H1 (cell line): ENCODE measurements around the gene PCDH7. TPM values are rescaled to one million over a fixed set of nuclear protein-coding genes. Genes with fewer than 3 reads are reported as not detected.

Source experiments
- CTCF ChIA-PET: fragments of 300-600 bp; sonication (Branson Sonifier 250); formaldehyde crosslinking; loops from one replicate; lab custom pipeline; 2021; ENCODE audit not compliant: partially characterized antibody; lab: Charles Lee
- POLR2A ChIA-PET: fragments of 300-600 bp; sonication (Branson Sonifier 250); formaldehyde crosslinking; loops from one replicate; lab custom pipeline; 2021; ENCODE audit warnings: inconsistent platforms; ENCODE audit not compliant: partially characterized antibody; lab: Charles Lee
- DNase-seq, 2 experiments: peaks; one replicate each; pipeline versions ENCODE4 v3.0.0 to v3.0.0-alpha.2; 2010 to 2022; ENCODE audit warnings: low spot score in 2 of 2, low read depth in 1 of 2, mixed read lengths in 1 of 2
- FAIRE-seq: peaks from 2 replicates; lab custom pipeline; 2011; peaks lifted over from hg19 to GRCh38; lab: Jason Lieb, UNC
- H2AFZ ChIP-seq: 2 replicates; pipeline ENCODE4 v1.8.1; 2012; ENCODE audit warnings: low read length, inconsistent platforms
- H2AK5ac ChIP-seq: 2 replicates; pipeline ENCODE4 v1.6.1; 2013; ENCODE audit warnings: low read depth, low read length
- H2BK120ac ChIP-seq: replicated peaks from 2 replicates; pipeline ENCODE3; 2013; ENCODE audit warnings: low read depth, low read length, inconsistent platforms
- H2BK12ac ChIP-seq: 2 replicates; pipeline ENCODE4 v1.6.1; 2013; ENCODE audit warnings: low read depth, low read length
- H2BK15ac ChIP-seq: 2 replicates; pipeline ENCODE4 v1.6.1; 2013; ENCODE audit warnings: low read length
- H2BK20ac ChIP-seq: 2 replicates; pipeline ENCODE4 v1.6.1; 2013; ENCODE audit warnings: low read length
- H2BK5ac ChIP-seq: 2 replicates; pipeline ENCODE4 v1.6.1; 2013; ENCODE audit warnings: low read depth, low read length
- H3K14ac ChIP-seq: 2 replicates; pipeline ENCODE4 v1.6.1; 2013; ENCODE audit warnings: inconsistent platforms; ENCODE audit not compliant: insufficient read length
- H3K18ac ChIP-seq: 2 replicates; pipeline ENCODE4 v1.6.1; 2013; ENCODE audit warnings: low read length; ENCODE audit errors: extremely low read depth
- H3K23ac ChIP-seq: 2 replicates; pipeline ENCODE4 v1.6.1; 2013; ENCODE audit warnings: inconsistent platforms; ENCODE audit not compliant: insufficient read length
- H3K23me2 ChIP-seq: 2 replicates; pipeline ENCODE4 v1.6.1; 2013; ENCODE audit warnings: low read depth, low read length
- H3K27ac ChIP-seq: 2 replicates; pipeline ENCODE4 v1.6.1; 2011; ENCODE audit warnings: low read depth, low read length, inconsistent platforms
- H3K27me3 ChIP-seq, 4 experiments: replicated peaks in 1 of 4; 1 replicate in 1 of 4; 2 replicates in 3 of 4; pipeline versions ENCODE4 v1.6.1 to v1.8.1; 2011 to 2013; ENCODE audit warnings: low read length in 3 of 4, mild to moderate bottlenecking in 3 of 4, inconsistent platforms in 2 of 4, mixed read lengths in 2 of 4, moderate library complexity in 1 of 4; ENCODE audit not compliant: control insufficient read depth in 3 of 4, insufficient read depth in 3 of 4; ENCODE audit errors: extremely low read depth in 1 of 4
- H3K36me3 ChIP-seq, 4 experiments: 2 replicates each; pipeline versions ENCODE4 v1.6.1 to v1.8.1; 2011 to 2013; ENCODE audit warnings: mild to moderate bottlenecking in 4 of 4, low read length in 3 of 4, moderate library complexity in 2 of 4, control low read depth in 1 of 4, inconsistent platforms in 1 of 4; ENCODE audit not compliant: insufficient read depth in 4 of 4, control insufficient read depth in 2 of 4
- H3K4ac ChIP-seq: replicated peaks from 2 replicates; pipeline ENCODE3; 2013; ENCODE audit warnings: low read length, low read depth, mixed read lengths, inconsistent platforms; ENCODE audit not compliant: insufficient read length
- H3K4me1 ChIP-seq, 4 experiments: replicated peaks in 1 of 4; 1 replicate in 1 of 4; 2 replicates in 3 of 4; pipeline versions ENCODE4 v1.6.1 to v1.8.1; 2011 to 2013; ENCODE audit warnings: low read length in 3 of 4, inconsistent platforms in 2 of 4, mixed read lengths in 1 of 4; ENCODE audit not compliant: insufficient read depth in 4 of 4, control insufficient read depth in 3 of 4
- H3K4me2 ChIP-seq, 2 experiments: 2 replicates each; pipeline versions ENCODE4 v1.6.1 to v1.8.1; 2011 to 2013; ENCODE audit warnings: low read depth in 2 of 2, low read length in 2 of 2, control low read depth in 1 of 2, inconsistent platforms in 1 of 2, mild to moderate bottlenecking in 1 of 2; ENCODE audit not compliant: insufficient read depth in 1 of 2
- H3K4me3 ChIP-seq, 4 experiments: fragments of 200-600, 300-600 bp in 1 of 4; sonication (generic), shearing (Covaris generic), sonication (Bioruptor Twin) in 1 of 4; 2 replicates each; pipeline versions ENCODE4 v1.5.1 to v1.8.1; 2011 to 2016; ENCODE audit warnings: low read length in 4 of 4, low read depth in 3 of 4, control low read depth in 2 of 4, inconsistent platforms in 2 of 4, mild to moderate bottlenecking in 2 of 4, mixed read lengths in 1 of 4, moderate library complexity in 1 of 4; ENCODE audit not compliant: insufficient read depth in 2 of 4; ENCODE audit errors: extremely low read depth in 1 of 4
- H3K56ac ChIP-seq: replicated peaks from 2 replicates; pipeline ENCODE3; 2013; ENCODE audit warnings: low read depth, mild to moderate bottlenecking, mixed read lengths, low read length, inconsistent platforms; ENCODE audit not compliant: insufficient read length
- H3K79me1 ChIP-seq: 2 replicates; pipeline ENCODE4 v1.6.1; 2013; ENCODE audit warnings: low read depth, low read length, control low read depth
- H3K79me2 ChIP-seq, 2 experiments: 2 replicates each; pipeline versions ENCODE4 v1.6.1 to v1.8.1; 2012 to 2013; ENCODE audit warnings: low read length in 2 of 2, mild to moderate bottlenecking in 2 of 2, inconsistent platforms in 1 of 2; ENCODE audit not compliant: insufficient read depth in 2 of 2, control insufficient read depth in 1 of 2
- H3K9ac ChIP-seq, 4 experiments: replicated peaks in 1 of 4; 1 replicate in 1 of 4; 2 replicates in 3 of 4; pipeline versions ENCODE4 v1.6.1 to v1.8.1; 2011 to 2013; ENCODE audit warnings: low read depth in 3 of 4, low read length in 3 of 4, control low read depth in 2 of 4, mild to moderate bottlenecking in 2 of 4, moderate library complexity in 2 of 4, inconsistent platforms in 1 of 4; ENCODE audit errors: extremely low read depth in 1 of 4
- H3K9me3 ChIP-seq, 2 experiments: 2 replicates each; pipeline versions ENCODE4 v1.6.1 to v1.8.1; 2012 to 2013; ENCODE audit warnings: mild to moderate bottlenecking in 2 of 2, moderate library complexity in 2 of 2, control low read depth in 1 of 2, inconsistent platforms in 1 of 2, low read depth in 1 of 2, low read length in 1 of 2, mixed read lengths in 1 of 2; ENCODE audit not compliant: insufficient read depth in 2 of 2
- H4K20me1 ChIP-seq, 2 experiments: replicated peaks in 1 of 2; 2 replicates each; pipeline versions ENCODE3 to v1.8.1; 2011 to 2013; ENCODE audit warnings: inconsistent platforms in 2 of 2, low read length in 2 of 2, mild to moderate bottlenecking in 1 of 2; ENCODE audit not compliant: insufficient read depth in 2 of 2, control insufficient read depth in 1 of 2
- H4K5ac ChIP-seq: 2 replicates; pipeline ENCODE4 v1.6.1; 2013; ENCODE audit warnings: low read length, low read depth, mixed read lengths, inconsistent platforms; ENCODE audit not compliant: insufficient read length
- H4K8ac ChIP-seq: 2 replicates; pipeline ENCODE4 v1.8.0; 2013; ENCODE audit warnings: mild to moderate bottlenecking, moderate library complexity, low read length, inconsistent platforms; ENCODE audit not compliant: insufficient read depth; ENCODE audit errors: extremely low read depth
- H4K91ac ChIP-seq: replicated peaks from 2 replicates; pipeline ENCODE3; 2013; ENCODE audit warnings: low read length, mixed read lengths, inconsistent platforms; ENCODE audit not compliant: insufficient read length
- EGR1 ChIP-seq: IDR thresholded peaks from 2 replicates; pipeline ENCODE4 v1.6.1; 2011; ENCODE audit warnings: low read depth, low read length, borderline replicate concordance
- GABPA ChIP-seq: IDR thresholded peaks from 2 replicates; pipeline ENCODE4 v1.6.1; 2011; ENCODE audit warnings: mild to moderate bottlenecking, low read length, moderate library complexity, borderline replicate concordance; ENCODE audit not compliant: insufficient read depth
- POU5F1 ChIP-seq: IDR thresholded peaks from 2 replicates; pipeline ENCODE4 v1.6.1; 2011; ENCODE audit warnings: low read depth, mild to moderate bottlenecking, low read length, moderate library complexity
- SRF ChIP-seq: IDR thresholded peaks from 2 replicates; pipeline ENCODE4 v1.6.1; 2011; ENCODE audit warnings: mild to moderate bottlenecking, low read depth, low read length, moderate library complexity
- WGBS, 2 experiments: shearing (Covaris generic) in 1 of 2; methylation state at CpG; one replicate each; pipeline versions ENCODE4 v1.1.6 to v1.1.7; 2013 to 2015; ENCODE audit warnings: low lambda C conversion rate in 2 of 2, mixed read lengths in 2 of 2, inconsistent platforms in 1 of 2, low coverage in 1 of 2, missing lambda C conversion rate in 1 of 2; ENCODE audit not compliant: insufficient replicate concordance in 2 of 2, insufficient coverage in 1 of 2, insufficient read length in 1 of 2; ENCODE audit errors: extremely low coverage in 1 of 2, missing lambda C conversion rate in 1 of 2; 5-methylcytosine and 5-hydroxymethylcytosine counted together
- polyA plus RNA-seq, 7 experiments: library from polyadenylated mRNA; depleted of rRNA in 3 of 7; stranded (reverse) in 5 of 7; unstranded in 2 of 7; fragments of >200 nt in 5 of 7; fragments of 200-250 nt in 2 of 7; gene quantifications; 1 replicate in 5 of 7; 2 replicates in 1 of 7; 4 replicates in 1 of 7; pipeline versions ENCODE4 v1.2.1 to v1.2.3, GENCODE V29; 2011 to 2013; ENCODE audit warnings: missing spikeins in 2 of 7, mixed read lengths in 2 of 7
- total RNA-seq: library from RNA; stranded (reverse); fragmentation: NEBNext Ultra II Directional; extraction: Animal tissue kit (Norgen Biotek cat#: 25700); gene quantifications from 2 replicates; pipeline ENCODE4 v1.2.1, GENCODE V29; 2021

The PCDH7 gene
- total and polyA plus RNA-seq, 2 of the 8 experiments (the other 6 are each of a cell fraction or from before 2014, with no cell fraction given): 3.1 to 6.1 TPM

DNA sequence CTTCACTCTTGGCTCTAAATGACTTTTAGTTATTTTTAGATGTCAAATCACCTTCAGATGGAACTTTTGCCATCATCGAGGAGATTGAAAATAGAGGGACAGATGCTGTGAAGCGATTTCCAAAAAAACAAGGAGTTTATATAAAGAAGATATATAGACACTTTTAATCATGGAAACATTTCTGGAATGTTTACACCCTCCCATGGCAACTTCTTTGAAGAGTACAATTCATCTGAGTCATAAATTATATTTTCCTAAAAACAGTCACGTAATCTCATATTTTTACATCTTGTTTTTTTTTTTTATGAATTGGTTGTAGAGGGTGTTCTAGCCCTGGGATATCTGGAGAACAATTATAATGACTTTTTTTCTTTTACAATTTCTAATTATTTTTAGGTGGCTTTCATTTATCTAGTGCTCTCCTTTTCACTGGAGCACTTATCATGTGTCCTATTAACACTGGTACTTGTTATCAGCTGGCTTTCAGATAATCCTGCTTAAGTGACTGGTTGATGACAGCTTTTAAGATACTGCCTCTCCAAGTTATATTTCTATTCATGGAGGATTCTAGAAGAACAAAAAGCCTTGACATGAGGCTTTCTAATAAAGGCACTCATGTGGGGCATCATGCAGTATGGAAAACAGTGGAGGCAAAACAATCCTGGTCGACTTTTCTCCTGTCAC is 24.9 kb downstream of the PCDH7 start:
- CTCF ChIA-PET: no interaction called here
- Histone ChIP-seq H3K14ac (no peak overlapping the region), H3K79me1 (no peaks in the 10 kb centered on the region), H4K91ac (no peak overlapping the region), H3K4me2 (no peak overlapping the region), H3K18ac (no peak overlapping the region), H3K4ac (no peak overlapping the region), H2BK5ac (no peak overlapping the region), H2AK5ac (no peak overlapping the region), H2AFZ (no peak overlapping the region), H3K56ac (no peak overlapping the region), H4K8ac (no peak overlapping the region), H3K23ac (no peak overlapping the region), H3K27ac (no peak overlapping the region), H2BK120ac (no peak overlapping the region), H3K4me1 (no peaks in the 10 kb centered on the region), H2BK15ac (no peak overlapping the region), H3K79me2 (no peaks in the 10 kb centered on the region), H2BK20ac (no peak overlapping the region), H2BK12ac (no peak overlapping the region), H4K5ac (no peak overlapping the region), H3K23me2 (no peaks in the 10 kb centered on the region), H3K9ac (no peak overlapping the region), H3K9me3 (no peaks in the 10 kb centered on the region), H3K27me3 (no peaks in the 10 kb centered on the region), H3K4me3 (no peak overlapping the region), H4K20me1 (no peaks in the 10 kb centered on the region), H3K36me3 (no peaks in the 10 kb centered on the region)
- DNase-seq (no peak), FAIRE-seq (no peak)
- POLR2A ChIA-PET: no interaction called here
- TF ChIP-seq SRF: no peak
- TF ChIP-seq EGR1: no peak
- TF ChIP-seq POU5F1: no peak
- TF ChIP-seq GABPA: no peak
- 88% methylated on average over 4 of the region's 4 CpGs; no CpG with 5 or more reads in 1 of the 2 experiments for WGBS, 2 experiments
